HG03378 (cell line): ENCODE results near the gene UHMK1.
"Not testable (repeated sequence)": the region's sequence is repeated elsewhere in the genome, so short reads cannot be mapped to it uniquely, and the experiment has no call there.

Experiments used
- ATAC-seq: cut with Tn5 transposase; IDR thresholded peaks from one replicate; pipeline ENCODE4 v1.9.1; 2021; ENCODE audit warnings: mild to moderate bottlenecking, moderate library complexity; ENCODE audit not compliant: unreplicated experiment

UHMK1 gene

DNA sequence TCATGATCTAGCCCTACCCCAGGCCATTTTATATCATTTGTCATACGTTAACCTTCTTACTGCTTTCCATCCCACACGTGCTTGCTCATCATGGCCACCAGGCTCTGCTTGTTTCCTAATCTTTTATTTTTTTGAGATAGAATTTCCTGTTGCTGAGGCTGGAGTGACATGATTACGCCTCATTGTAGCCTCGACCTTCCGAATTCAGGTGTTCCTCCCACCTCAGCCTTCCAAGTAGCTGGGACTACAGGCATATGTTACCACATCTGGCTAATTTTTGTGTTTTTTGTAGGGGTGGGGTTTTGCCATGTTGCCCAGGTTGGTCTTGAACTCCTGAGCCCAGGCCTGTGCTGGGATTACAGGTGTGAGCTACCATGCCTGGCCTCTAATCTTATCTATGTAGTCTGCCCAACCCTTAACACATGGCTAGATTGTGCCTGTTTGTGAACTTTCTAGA lies 67.2 kb downstream of the UHMK1 start:
- no peak for ATAC-seq

DNA sequence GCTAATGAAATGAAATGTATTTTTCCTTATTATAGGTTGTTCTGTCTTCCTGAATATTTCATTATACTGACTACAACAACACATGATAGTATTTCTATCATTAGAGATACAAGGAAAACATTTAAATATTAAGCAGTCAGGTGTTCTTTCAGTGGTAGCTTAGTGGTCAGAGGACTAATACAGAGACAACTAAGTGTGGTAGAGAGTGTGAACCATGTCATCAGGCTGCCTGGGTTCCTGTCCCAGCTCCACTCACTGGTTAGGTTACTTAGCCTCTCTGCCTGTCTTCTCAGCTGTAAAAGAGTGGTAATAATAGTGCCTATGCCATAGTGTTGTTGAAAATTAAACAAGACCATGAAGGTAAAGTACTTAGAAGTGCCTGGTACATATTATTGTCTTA lies 67.8 kb downstream of the UHMK1 start:
- no peak for ATAC-seq

DNA sequence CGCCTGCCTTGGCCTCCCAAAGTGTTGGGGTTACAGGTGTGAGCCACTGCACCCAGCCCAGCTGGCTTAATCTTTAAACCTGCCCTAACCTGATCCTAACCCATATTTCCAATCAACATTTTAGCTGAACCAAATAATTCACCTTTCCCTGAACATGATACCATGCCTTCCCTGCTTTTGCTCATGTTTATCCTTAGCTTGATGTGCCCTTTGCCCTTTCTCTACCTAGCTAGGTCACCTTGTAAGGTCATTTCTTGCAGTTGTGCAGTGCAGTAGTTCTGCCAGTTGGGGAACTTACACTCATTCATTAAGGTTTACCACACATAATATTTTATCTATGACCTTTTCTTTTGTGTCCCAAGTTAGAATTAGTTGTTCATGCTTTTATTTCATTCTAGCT lies 69.3 kb downstream of the UHMK1 start:
- ATAC-seq = no peak

DNA sequence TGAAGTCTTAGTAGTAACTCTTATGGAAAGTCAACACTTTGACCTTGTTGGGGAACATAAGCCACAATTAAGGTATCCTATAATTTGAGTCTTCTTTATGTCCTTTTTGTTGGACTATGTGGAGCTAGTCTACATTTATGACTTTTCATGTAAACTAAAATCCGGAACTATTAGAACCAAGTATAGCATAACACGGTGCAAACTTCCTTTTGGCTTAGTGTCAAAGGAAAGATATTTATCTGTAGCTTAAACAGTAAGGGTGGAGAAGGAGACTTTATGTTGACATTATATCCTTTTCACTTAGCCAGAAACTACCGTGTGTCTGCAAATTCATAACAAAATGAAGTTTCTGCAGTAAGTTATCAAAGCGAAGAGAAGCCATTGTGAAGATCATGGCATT lies 71.2 kb downstream of the UHMK1 start:
- no peak for ATAC-seq

DNA sequence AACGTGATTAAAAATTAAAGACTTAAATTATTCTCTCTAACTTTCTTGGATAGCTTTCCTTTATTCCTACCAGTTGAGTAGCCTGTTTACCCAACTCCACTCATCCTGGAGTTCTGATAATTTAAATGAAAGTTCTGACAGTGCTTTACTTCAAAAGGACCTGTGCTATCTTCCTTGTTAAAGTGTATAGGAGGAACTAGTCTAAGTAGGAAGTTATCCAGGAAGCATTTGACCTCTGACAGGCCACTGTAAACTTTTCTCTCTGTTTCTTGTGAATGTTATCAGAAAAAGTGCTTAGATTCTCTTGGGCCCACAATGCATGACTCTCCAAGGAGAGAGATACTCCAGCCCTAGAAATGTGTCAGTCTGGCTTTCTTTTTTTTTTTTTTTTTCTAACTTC lies 73.1 kb downstream of the UHMK1 start:
- ATAC-seq = no peak

DNA sequence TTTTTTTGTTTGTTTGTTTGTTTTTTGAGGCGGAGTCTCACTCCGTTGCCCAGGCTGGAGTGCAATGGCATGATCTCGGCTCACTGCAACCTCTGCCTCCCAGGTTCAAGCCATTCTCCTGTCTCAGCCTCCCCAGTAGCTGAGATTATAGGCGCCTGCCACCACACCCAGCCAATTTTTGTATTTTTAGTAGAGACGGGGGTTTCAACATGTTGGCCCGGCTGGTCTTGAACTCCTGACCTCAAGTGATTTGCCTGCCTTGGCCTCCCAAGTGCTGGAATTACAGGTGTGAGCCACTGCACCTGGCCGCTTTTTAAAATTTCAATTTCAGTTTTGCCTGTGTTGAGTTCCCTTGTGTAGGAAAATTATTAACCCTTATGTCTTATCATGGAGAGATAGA lies 73.5 kb downstream of the UHMK1 start:
- not testable (repeated sequence) for ATAC-seq

DNA sequence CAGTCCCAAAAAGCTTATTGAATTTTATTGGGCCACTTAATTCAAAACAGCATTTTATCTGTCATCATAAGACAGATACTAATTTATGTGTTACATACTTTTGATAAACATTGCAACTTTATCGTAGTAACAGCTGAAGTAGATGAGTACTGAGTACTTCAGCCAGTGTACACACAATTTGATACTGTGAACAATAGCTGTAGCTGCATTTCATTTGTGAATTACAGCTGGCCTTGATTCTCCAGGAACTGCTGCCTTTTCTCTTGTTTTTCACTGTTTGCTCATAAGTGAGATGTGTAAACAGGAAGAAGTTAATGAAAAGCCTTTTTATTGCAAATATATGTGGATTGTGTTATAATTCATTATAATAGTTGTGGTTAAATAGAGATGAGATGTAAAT lies 74.1 kb downstream of the UHMK1 start:
- ATAC-seq = no peak

DNA sequence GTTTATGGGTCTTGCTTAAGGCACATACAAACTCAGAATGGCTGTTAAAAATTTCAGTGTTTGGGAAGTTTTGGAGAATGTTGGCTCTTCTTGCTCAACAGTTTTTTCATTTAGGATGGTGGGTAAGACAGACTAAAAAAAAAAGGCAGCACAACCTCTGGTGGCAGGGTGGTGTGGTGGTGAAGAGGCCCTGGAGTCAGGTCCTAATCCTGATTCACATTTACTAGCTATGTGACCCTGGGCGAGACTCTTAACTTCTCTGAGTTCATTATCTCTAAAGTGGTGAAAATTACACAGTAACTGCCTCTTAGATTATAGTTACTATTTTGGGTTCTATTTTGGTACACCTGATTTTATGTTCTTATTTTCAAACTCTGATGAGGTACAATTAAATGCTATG lies 75.5 kb downstream of the UHMK1 start:
- no peak for ATAC-seq

DNA sequence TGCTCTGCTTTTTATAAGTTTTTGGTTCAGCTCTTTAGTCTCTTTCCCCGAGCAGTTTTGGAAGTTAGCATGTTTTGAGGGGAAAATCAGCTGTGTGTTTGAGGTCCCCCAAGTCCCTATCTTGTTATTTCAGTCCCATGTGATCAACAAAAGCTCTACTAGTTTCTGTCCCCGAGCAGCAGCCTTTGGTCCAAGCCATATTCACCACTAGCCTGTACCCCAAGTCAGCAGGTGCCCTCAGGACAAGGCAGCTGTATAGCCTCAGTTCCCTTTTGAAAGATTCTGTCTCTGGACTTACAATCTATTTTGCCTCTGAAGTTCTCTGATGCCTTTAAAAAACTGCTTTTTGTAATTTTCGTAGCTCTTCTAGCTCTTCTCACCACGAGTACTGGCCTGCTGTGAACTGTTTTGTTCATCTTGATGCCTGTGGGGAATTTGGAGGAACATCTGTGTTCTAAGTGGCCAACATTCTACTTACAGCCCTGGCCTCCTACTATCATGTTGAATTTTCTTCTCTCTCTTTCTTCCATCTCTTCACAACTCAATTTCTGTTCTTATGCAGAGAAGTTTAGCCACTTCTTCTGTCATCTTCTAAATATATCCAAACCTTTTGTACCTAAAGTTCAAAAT lies 80.6 kb downstream of the UHMK1 start:
- no peak for ATAC-seq

DNA sequence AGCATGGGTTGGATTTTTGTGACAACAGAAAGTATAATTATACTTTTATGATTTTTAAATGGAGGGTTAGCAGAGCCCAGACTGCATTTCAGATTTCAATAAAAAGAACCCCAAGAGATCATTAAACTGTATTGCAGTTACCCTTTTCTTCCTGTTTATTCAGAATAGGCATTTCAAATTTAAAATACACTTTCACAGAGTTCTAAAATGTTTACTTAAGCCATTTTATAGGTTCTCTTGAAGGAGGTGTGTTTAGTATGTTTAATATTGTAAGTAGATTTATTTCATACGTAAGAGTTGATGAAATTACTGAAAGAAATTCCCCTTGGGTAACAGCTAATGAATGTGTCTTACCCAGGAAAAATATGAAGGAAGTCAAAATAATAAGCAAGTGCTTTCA lies 81.3 kb downstream of the UHMK1 start:
- no peak for ATAC-seq
